SK-N-SH (cell line): ENCODE results near the gene RBM15B. TPM values are rescaled to one million over a fixed set of nuclear protein-coding genes. Genes with fewer than 3 reads are reported as not detected.

Experiments
- CTCF ChIA-PET: fragments of 300-600, 350-600 bp; formaldehyde crosslinking; extraction: SDS; loops from one replicate; lab custom pipeline; 2021; lab: Yijun Ruan, JAX
- POLR2A ChIA-PET: fragments of 350-600 bp; sonication (Branson Sonifier 250); formaldehyde crosslinking; extraction: SDS; loops from one replicate; lab custom pipeline; 2020; ENCODE audit warnings: antibody characterized with exemption, inconsistent platforms; lab: Yijun Ruan, JAX
- DNase-seq: peaks from one replicate; pipeline ENCODE4 v3.0.0; 2012
- H2AFZ ChIP-seq: fragments of 200-600 bp; sonication (generic); 2 replicates; pipeline ENCODE4 v1.8.1; 2016; ENCODE audit warnings: antibody characterized with exemption, mild to moderate bottlenecking, low read depth
- H3F3A ChIP-seq: fragments of 200-600 bp; sonication (generic); replicated peaks from 2 replicates; pipeline ENCODE3; 2016; ENCODE audit warnings: antibody characterized with exemption, mild to moderate bottlenecking; ENCODE audit not compliant: insufficient read depth
- H3K27ac ChIP-seq, 2 experiments: fragments of 200-500 bp in 1 of 2; fragments of 200-600 bp in 1 of 2; sonication (Bioruptor generic) in 1 of 2; sonication (generic), shearing (Covaris generic) in 1 of 2; 2 replicates each; pipeline versions ENCODE4 v1.5.1 to v1.6.1; 2014 to 2016; ENCODE audit warnings: low read depth in 2 of 2, inconsistent platforms in 1 of 2, low read length in 1 of 2, mild to moderate bottlenecking in 1 of 2, mixed read lengths in 1 of 2
- H3K27me3 ChIP-seq: fragments of 200-600 bp; sonication (generic), shearing (Covaris generic); 2 replicates; pipeline ENCODE4 v1.6.1; 2016; ENCODE audit warnings: mixed run types; ENCODE audit not compliant: insufficient read depth
- H3K36me3 ChIP-seq, 2 experiments: fragments of 200-500 bp in 1 of 2; fragments of 200-600 bp in 1 of 2; sonication (Bioruptor generic) in 1 of 2; sonication (generic) in 1 of 2; replicated peaks in 1 of 2; 2 replicates each; pipeline versions ENCODE3 to v1.5.1; 2014 to 2016; ENCODE audit warnings: low read length in 1 of 2, mild to moderate bottlenecking in 1 of 2; ENCODE audit not compliant: insufficient read depth in 2 of 2, control insufficient read depth in 1 of 2
- H3K4me1 ChIP-seq, 2 experiments: fragments of 200-500 bp in 1 of 2; fragments of 200-600 bp in 1 of 2; sonication (Bioruptor generic) in 1 of 2; sonication (generic), shearing (Covaris generic) in 1 of 2; 2 replicates each; pipeline versions ENCODE4 v1.5.1 to v1.6.1; 2014 to 2016; ENCODE audit warnings: low read depth in 1 of 2, low read length in 1 of 2, mixed run types in 1 of 2; ENCODE audit not compliant: insufficient read depth in 2 of 2, control insufficient read depth in 1 of 2
- H3K4me2 ChIP-seq: fragments of 200-600 bp; sonication (generic), shearing (Covaris generic); 2 replicates; pipeline ENCODE4 v1.6.1; 2017; ENCODE audit warnings: mixed run types
- H3K4me3 ChIP-seq, 2 experiments: fragments of 200-500 bp in 1 of 2; fragments of 200-600 bp in 1 of 2; sonication (Bioruptor generic) in 1 of 2; sonication (generic), shearing (Covaris generic) in 1 of 2; 2 replicates each; pipeline versions ENCODE4 v1.5.1 to v1.8.1; 2014 to 2016; ENCODE audit warnings: low read depth in 2 of 2, inconsistent platforms in 1 of 2, low read length in 1 of 2, mild to moderate bottlenecking in 1 of 2, mixed read lengths in 1 of 2, moderate library complexity in 1 of 2
- H3K79me2 ChIP-seq: fragments of 200-600 bp; sonication (generic); 2 replicates; pipeline ENCODE4 v1.8.1; 2017; ENCODE audit warnings: mild to moderate bottlenecking; ENCODE audit not compliant: insufficient read depth
- H3K9ac ChIP-seq: fragments of 200-600 bp; sonication (generic); 2 replicates; pipeline ENCODE4 v1.6.1; 2017; ENCODE audit warnings: mixed run types
- H3K9me2 ChIP-seq: fragments of 200-600 bp; sonication (generic); 2 replicates; pipeline ENCODE4 v1.6.1; 2017; ENCODE audit warnings: mixed run types
- H3K9me3 ChIP-seq: fragments of 200-600 bp; sonication (generic); 2 replicates; pipeline ENCODE4 v1.6.1; 2017; ENCODE audit warnings: mixed run types, mild to moderate bottlenecking, moderate library complexity
- H4K20me1 ChIP-seq: fragments of 200-600 bp; sonication (generic); 2 replicates; pipeline ENCODE4 v1.6.1; 2017; ENCODE audit warnings: mild to moderate bottlenecking, mixed run types; ENCODE audit not compliant: insufficient read depth
- ELF1 ChIP-seq: IDR thresholded peaks from 2 replicates; pipeline ENCODE4 v1.4.0; 2012
- FOXJ3 ChIP-seq: sonication (generic); formaldehyde crosslinking; IDR thresholded peaks from 2 replicates; pipeline ENCODE4 v1.5.1; 2020; ENCODE audit warnings: mild to moderate bottlenecking, missing genetic modification reagents
- GABPA ChIP-seq: IDR thresholded peaks from 2 replicates; pipeline ENCODE4 v1.4.0; 2012; ENCODE audit warnings: low read depth, mild to moderate bottlenecking
- GATA2 ChIP-seq: sonication (generic); formaldehyde crosslinking; IDR thresholded peaks from 2 replicates; pipeline ENCODE4 v1.5.0; 2020; ENCODE audit warnings: mild to moderate bottlenecking, missing genetic modification reagents
- JUND ChIP-seq: IDR thresholded peaks from 2 replicates; pipeline ENCODE4 v1.4.0; 2012
- NFIC ChIP-seq: IDR thresholded peaks from 2 replicates; pipeline ENCODE4 v1.4.0; 2012; ENCODE audit warnings: borderline replicate concordance
- POLR2AphosphoS5 ChIP-seq: IDR thresholded peaks from 2 replicates; pipeline ENCODE4 v1.6.1; 2012; ENCODE audit warnings: low read depth, low read length
- SMC3 ChIP-seq: IDR thresholded peaks from 2 replicates; pipeline ENCODE4 v1.6.1; 2012; ENCODE audit warnings: low read depth, low read length, improper control_type of control experiment
- TCF12 ChIP-seq: IDR thresholded peaks from 2 replicates; pipeline ENCODE4 v1.4.0; 2012
- TEAD4 ChIP-seq: IDR thresholded peaks from 2 replicates; pipeline ENCODE4 v1.4.0; 2012; ENCODE audit warnings: mild to moderate bottlenecking, borderline replicate concordance; ENCODE audit not compliant: insufficient read depth
- YY1 ChIP-seq: IDR thresholded peaks from 2 replicates; pipeline ENCODE4 v1.4.0; 2012; ENCODE audit warnings: low read depth, mild to moderate bottlenecking
- polyA plus RNA-seq, 3 experiments: library from polyadenylated mRNA; depleted of rRNA; stranded (reverse); fragments of >200 nt; gene quantifications; 2 replicates each; pipeline ENCODE4 v1.2.3, GENCODE V29; 2012
- TF ChIP-seq, protein P1 (sequence below): IDR thresholded peaks from 2 replicates; pipeline ENCODE4 v1.4.0; 2012; ENCODE audit warnings: low read depth, borderline replicate concordance
- TF ChIP-seq, protein P2 (sequence below): IDR thresholded peaks from 2 replicates; pipeline ENCODE4 v1.4.0; 2012; ENCODE audit warnings: low read depth
- TF ChIP-seq, protein P3 (sequence below): IDR thresholded peaks from 2 replicates; pipeline ENCODE4 v1.6.1; 2012; ENCODE audit warnings: mild to moderate bottlenecking, low read depth, low read length, moderate library complexity
- TF ChIP-seq, protein P4 (sequence below): IDR thresholded peaks from 2 replicates; pipeline ENCODE4; 2012

RBM15B gene
- polyA plus RNA-seq, 1 of the 3 experiments (the other 2 are of a cell fraction): 17.0 TPM

DNA sequence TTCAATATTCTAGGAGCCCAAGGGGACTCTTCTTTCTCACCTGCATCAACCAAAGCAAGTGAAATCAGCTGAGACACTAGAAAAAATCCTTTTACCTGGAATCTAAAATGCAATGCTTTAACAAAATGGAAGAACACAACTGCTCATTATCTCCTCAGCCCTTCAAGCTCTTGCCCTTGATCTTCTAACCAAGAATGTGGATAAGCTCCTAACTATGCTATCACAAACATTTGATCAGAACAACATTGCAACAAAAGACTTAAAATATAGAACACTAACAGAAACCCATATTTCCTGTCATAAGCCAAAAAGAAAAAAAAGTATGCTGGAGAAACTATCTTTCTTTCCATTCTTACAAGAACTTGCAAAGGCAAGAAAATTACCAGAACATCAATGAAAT, 12.6 kb downstream of the RBM15B start:
- peaks cover 28 to 56% of the 10 kb centered on the region in 2 experiments for H3K36me3 ChIP-seq
- no peaks in the 10 kb centered on the region for H3K9me2 ChIP-seq
- H3K79me2 ChIP-seq: no peaks in the 10 kb centered on the region; the same call in 1 of the 2 replicates
- DNase-seq: no peak
- H3K4me3 ChIP-seq: no peak overlapping the region
- H3K4me1 ChIP-seq: no peaks in the 10 kb centered on the region
- no peak overlapping the region for H2AFZ ChIP-seq
- H3K9ac ChIP-seq: no peak overlapping the region
- H3F3A ChIP-seq: peaks cover under 1% of the 10 kb centered on the region
- no peaks in the 10 kb centered on the region for H3K9me3 ChIP-seq
- no peaks in the 10 kb centered on the region for H4K20me1 ChIP-seq
- H3K27me3 ChIP-seq: no peaks in the 10 kb centered on the region
- no peak for TF ChIP-seq POLR2AphosphoS5
- no peak for TF ChIP-seq SMC3
- TF ChIP-seq, protein P1, sequence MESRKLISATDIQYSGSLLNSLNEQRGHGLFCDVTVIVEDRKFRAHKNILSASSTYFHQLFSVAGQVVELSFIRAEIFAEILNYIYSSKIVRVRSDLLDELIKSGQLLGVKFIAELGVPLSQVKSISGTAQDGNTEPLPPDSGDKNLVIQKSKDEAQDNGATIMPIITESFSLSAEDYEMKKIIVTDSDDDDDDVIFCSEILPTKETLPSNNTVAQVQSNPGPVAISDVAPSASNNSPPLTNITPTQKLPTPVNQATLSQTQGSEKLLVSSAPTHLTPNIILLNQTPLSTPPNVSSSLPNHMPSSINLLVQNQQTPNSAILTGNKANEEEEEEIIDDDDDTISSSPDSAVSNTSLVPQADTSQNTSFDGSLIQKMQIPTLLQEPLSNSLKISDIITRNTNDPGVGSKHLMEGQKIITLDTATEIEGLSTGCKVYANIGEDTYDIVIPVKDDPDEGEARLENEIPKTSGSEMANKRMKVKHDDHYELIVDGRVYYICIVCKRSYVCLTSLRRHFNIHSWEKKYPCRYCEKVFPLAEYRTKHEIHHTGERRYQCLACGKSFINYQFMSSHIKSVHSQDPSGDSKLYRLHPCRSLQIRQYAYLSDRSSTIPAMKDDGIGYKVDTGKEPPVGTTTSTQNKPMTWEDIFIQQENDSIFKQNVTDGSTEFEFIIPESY: no peak
- no peak for TF ChIP-seq JUND
- TF ChIP-seq YY1: no peak
- TF ChIP-seq NFIC: no peak
- no peak for TF ChIP-seq ELF1
- TF ChIP-seq GATA2 (CRISPR knock-in tag): no peak
- TF ChIP-seq, protein P2, sequence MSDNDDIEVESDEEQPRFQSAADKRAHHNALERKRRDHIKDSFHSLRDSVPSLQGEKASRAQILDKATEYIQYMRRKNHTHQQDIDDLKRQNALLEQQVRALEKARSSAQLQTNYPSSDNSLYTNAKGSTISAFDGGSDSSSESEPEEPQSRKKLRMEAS: no peak
- TF ChIP-seq FOXJ3: no peak
- TF ChIP-seq, protein P3, sequence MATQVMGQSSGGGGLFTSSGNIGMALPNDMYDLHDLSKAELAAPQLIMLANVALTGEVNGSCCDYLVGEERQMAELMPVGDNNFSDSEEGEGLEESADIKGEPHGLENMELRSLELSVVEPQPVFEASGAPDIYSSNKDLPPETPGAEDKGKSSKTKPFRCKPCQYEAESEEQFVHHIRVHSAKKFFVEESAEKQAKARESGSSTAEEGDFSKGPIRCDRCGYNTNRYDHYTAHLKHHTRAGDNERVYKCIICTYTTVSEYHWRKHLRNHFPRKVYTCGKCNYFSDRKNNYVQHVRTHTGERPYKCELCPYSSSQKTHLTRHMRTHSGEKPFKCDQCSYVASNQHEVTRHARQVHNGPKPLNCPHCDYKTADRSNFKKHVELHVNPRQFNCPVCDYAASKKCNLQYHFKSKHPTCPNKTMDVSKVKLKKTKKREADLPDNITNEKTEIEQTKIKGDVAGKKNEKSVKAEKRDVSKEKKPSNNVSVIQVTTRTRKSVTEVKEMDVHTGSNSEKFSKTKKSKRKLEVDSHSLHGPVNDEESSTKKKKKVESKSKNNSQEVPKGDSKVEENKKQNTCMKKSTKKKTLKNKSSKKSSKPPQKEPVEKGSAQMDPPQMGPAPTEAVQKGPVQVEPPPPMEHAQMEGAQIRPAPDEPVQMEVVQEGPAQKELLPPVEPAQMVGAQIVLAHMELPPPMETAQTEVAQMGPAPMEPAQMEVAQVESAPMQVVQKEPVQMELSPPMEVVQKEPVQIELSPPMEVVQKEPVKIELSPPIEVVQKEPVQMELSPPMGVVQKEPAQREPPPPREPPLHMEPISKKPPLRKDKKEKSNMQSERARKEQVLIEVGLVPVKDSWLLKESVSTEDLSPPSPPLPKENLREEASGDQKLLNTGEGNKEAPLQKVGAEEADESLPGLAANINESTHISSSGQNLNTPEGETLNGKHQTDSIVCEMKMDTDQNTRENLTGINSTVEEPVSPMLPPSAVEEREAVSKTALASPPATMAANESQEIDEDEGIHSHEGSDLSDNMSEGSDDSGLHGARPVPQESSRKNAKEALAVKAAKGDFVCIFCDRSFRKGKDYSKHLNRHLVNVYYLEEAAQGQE: no peak
- no peak for TF ChIP-seq GABPA
- TF ChIP-seq, protein P4, sequence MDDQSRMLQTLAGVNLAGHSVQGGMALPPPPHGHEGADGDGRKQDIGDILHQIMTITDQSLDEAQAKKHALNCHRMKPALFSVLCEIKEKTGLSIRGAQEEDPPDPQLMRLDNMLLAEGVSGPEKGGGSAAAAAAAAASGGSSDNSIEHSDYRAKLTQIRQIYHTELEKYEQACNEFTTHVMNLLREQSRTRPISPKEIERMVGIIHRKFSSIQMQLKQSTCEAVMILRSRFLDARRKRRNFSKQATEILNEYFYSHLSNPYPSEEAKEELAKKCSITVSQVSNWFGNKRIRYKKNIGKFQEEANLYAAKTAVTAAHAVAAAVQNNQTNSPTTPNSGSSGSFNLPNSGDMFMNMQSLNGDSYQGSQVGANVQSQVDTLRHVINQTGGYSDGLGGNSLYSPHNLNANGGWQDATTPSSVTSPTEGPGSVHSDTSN: no peak
- no peak for TF ChIP-seq TCF12
- TF ChIP-seq TEAD4: no peak
- CTCF ChIA-PET: interaction anchor here (0.6 to 3.2 kb wide), 3 partner anchors 13 to 31 kb away, joined by 3 to 9 read pairs (median 3); partner anchors contain the start of gene RBM15B
- H3K4me2 ChIP-seq: no peak overlapping the region
- no peak overlapping the region for H3K27ac ChIP-seq
- POLR2A ChIA-PET: no interaction called here
